HCT116 (cell line): Measurements from ENCODE around the gene TOX2. TPM values are rescaled to one million over a fixed set of nuclear protein-coding genes. Genes with fewer than 3 reads are reported as not detected.

Source experiments
- ATAC-seq: fragments of 200-7000 bp; cut with Tn5 transposase; 2 replicates; pipeline ENCODE4 v1.9.1; 2020; ENCODE audit warnings: mild to moderate bottlenecking, moderate library complexity
- BruUV-seq: library from RNA; stranded (reverse); fragments of 400-500 nt; replicated peaks from 2 replicates; lab custom pipeline; 2021; lab: Mats Ljungman, UMichigan
- CTCF ChIA-PET: fragments of 300-600 bp; sonication (Branson Sonifier 250); formaldehyde crosslinking; loops from one replicate; lab custom pipeline; 2021; ENCODE audit warnings: antibody characterized with exemption; lab: Charles Lee
- POLR2A ChIA-PET: fragments of 300-600, 350-600 bp; sonication (Branson Sonifier 250); formaldehyde crosslinking; loops from one replicate; lab custom pipeline; 2021; ENCODE audit warnings: antibody characterized with exemption; lab: Charles Lee
- RAD21 ChIA-PET, 2 experiments: fragments of 300-600 bp; sonication (Branson Sonifier 250); formaldehyde crosslinking; loops; one replicate each; lab custom pipeline; 2023; ENCODE audit warnings: low total read pairs in 2 of 2; ENCODE audit not compliant: uncharacterized antibody in 2 of 2, unreplicated experiment in 2 of 2, low non-redundant PET in 1 of 2; lab: Charles Lee
- DNase-seq: peaks from one replicate; pipeline ENCODE4 v3.0.0-alpha.2; 2010; ENCODE audit warnings: low read depth, low spot score
- H2AFZ ChIP-seq: fragments of 200-600 bp; shearing (Covaris generic), sonication (generic); 2 replicates; pipeline ENCODE4 v1.6.1; 2017; ENCODE audit warnings: low read depth, mixed run types, mixed read lengths, antibody characterized with exemption, low read length; ENCODE audit not compliant: poor library complexity, severe bottlenecking
- H3K27ac ChIP-seq: 2 replicates; pipeline ENCODE4 v1.5.1; 2012; ENCODE audit warnings: low read depth, low read length
- H3K27me3 ChIP-seq: fragments of 200-600 bp; sonication (generic); 2 replicates; pipeline ENCODE4 v1.6.1; 2016; ENCODE audit warnings: mixed run types, low read length, mixed read lengths; ENCODE audit not compliant: insufficient read depth
- H3K36me3 ChIP-seq, 2 experiments: fragments of 200-500 bp in 1 of 2; fragments of 200-600 bp in 1 of 2; sonication (Bioruptor generic) in 1 of 2; sonication (generic) in 1 of 2; 2 replicates each; pipeline versions ENCODE4 v1.5.1 to v1.6.1; 2014 to 2016; ENCODE audit warnings: low read length in 2 of 2, inconsistent platforms in 1 of 2, mixed read lengths in 1 of 2, mixed run types in 1 of 2; ENCODE audit not compliant: insufficient read depth in 2 of 2, control insufficient read depth in 1 of 2
- H3K4me1 ChIP-seq, 2 experiments: fragments of 200-600 bp in 1 of 2; sonication (generic) in 1 of 2; 2 replicates each; pipeline versions ENCODE4 v1.5.1 to v1.6.1; 2012 to 2017; ENCODE audit warnings: low read length in 2 of 2, inconsistent platforms in 1 of 2, mild to moderate bottlenecking in 1 of 2, mixed read lengths in 1 of 2, mixed run types in 1 of 2, moderate library complexity in 1 of 2; ENCODE audit not compliant: insufficient read depth in 2 of 2, control insufficient read depth in 1 of 2
- H3K4me2 ChIP-seq: fragments of 200-600 bp; sonication (generic); 2 replicates; pipeline ENCODE4 v1.6.1; 2017; ENCODE audit warnings: mixed run types, low read length, mixed read lengths
- H3K4me3 ChIP-seq, 2 experiments: fragments of 200-600 bp in 1 of 2; sonication (generic) in 1 of 2; replicated peaks in 1 of 2; 2 replicates each; pipeline ENCODE4 v1.5.1; 2011 to 2016; ENCODE audit warnings: low read length in 2 of 2, control low read depth in 1 of 2, low read depth in 1 of 2, mild to moderate bottlenecking in 1 of 2, mixed read lengths in 1 of 2, mixed run types in 1 of 2
- H3K79me2 ChIP-seq: fragments of 200-600 bp; sonication (generic); 2 replicates; pipeline ENCODE4 v1.6.1; 2017; ENCODE audit warnings: mild to moderate bottlenecking, mixed run types, low read length, moderate library complexity, mixed read lengths; ENCODE audit not compliant: insufficient read depth
- H3K9ac ChIP-seq: fragments of 200-600 bp; sonication (generic); 2 replicates; pipeline ENCODE4 v1.6.1; 2016; ENCODE audit warnings: low read length, mixed read lengths
- H3K9me2 ChIP-seq: fragments of 200-600 bp; sonication (generic), shearing (Covaris generic); 2 replicates; pipeline ENCODE4 v1.6.1; 2017; ENCODE audit warnings: mixed run types, mild to moderate bottlenecking, moderate library complexity; ENCODE audit not compliant: insufficient read depth
- H3K9me3 ChIP-seq, 2 experiments: fragments of 200-500 bp in 1 of 2; fragments of 200-600 bp in 1 of 2; sonication (Bioruptor generic) in 1 of 2; sonication (generic) in 1 of 2; 2 replicates each; pipeline ENCODE4 v1.6.1; 2014 to 2017; ENCODE audit warnings: low read length in 2 of 2, mixed read lengths in 2 of 2, inconsistent platforms in 1 of 2, low read depth in 1 of 2, mild to moderate bottlenecking in 1 of 2, mixed run types in 1 of 2, moderate library complexity in 1 of 2; ENCODE audit not compliant: control insufficient read depth in 1 of 2, insufficient read depth in 1 of 2
- H4K20me1 ChIP-seq: fragments of 200-600 bp; sonication (generic), shearing (Covaris generic); 2 replicates; pipeline ENCODE4 v1.6.1; 2017; ENCODE audit warnings: mixed run types, mild to moderate bottlenecking, moderate library complexity; ENCODE audit not compliant: insufficient read depth
- CBX3 ChIP-seq: IDR thresholded peaks from 2 replicates; pipeline ENCODE4 v1.6.1; 2012; ENCODE audit warnings: low read depth
- CTCF ChIP-seq, 3 experiments: fragments of 200-600 bp in 1 of 3; sonication (generic) in 1 of 3; IDR thresholded peaks in 2 of 3; conservative IDR thresholded peaks in 1 of 3; 2 replicates each; pipeline ENCODE4 v1.5.1; 2012 to 2017; ENCODE audit warnings: low read depth in 2 of 3, low read length in 2 of 3, antibody characterized with exemption in 1 of 3, borderline replicate concordance in 1 of 3, control low read depth in 1 of 3, mild to moderate bottlenecking in 1 of 3, mixed read lengths in 1 of 3, mixed run types in 1 of 3, moderate library complexity in 1 of 3; ENCODE audit not compliant: insufficient read depth in 1 of 3
- EGR1 ChIP-seq: IDR thresholded peaks from 2 replicates; pipeline ENCODE4 v1.6.1; 2012; ENCODE audit warnings: low read depth
- ELF1 ChIP-seq: IDR thresholded peaks from 2 replicates; pipeline ENCODE4 v1.6.1; 2012; ENCODE audit warnings: low read depth, borderline replicate concordance
- EZH2 ChIP-seq: fragments of 200-600 bp; sonication (generic); IDR thresholded peaks from 2 replicates; pipeline ENCODE4 v1.6.1; 2017; ENCODE audit warnings: antibody characterized with exemption, mixed run types
- EZH2phosphoT487 ChIP-seq: fragments of 200-600 bp; IDR thresholded peaks from 2 replicates; pipeline ENCODE4 v1.6.1; 2018; ENCODE audit warnings: antibody characterized with exemption, borderline replicate concordance
- POLR2A ChIP-seq: IDR thresholded peaks from 2 replicates; pipeline ENCODE4 v1.7.0; 2011; ENCODE audit warnings: borderline replicate concordance; ENCODE audit not compliant: insufficient read depth, insufficient read length; ENCODE audit errors: extremely low read depth
- RAD21 ChIP-seq: IDR thresholded peaks from 2 replicates; pipeline ENCODE4 v1.6.1; 2012; ENCODE audit warnings: low read depth, mild to moderate bottlenecking
- REST ChIP-seq: IDR thresholded peaks from 2 replicates; pipeline ENCODE4 v1.6.1; 2012; ENCODE audit warnings: low read depth
- SIN3A ChIP-seq: IDR thresholded peaks from 2 replicates; pipeline ENCODE4 v1.6.1; 2012; ENCODE audit warnings: low read depth
- SP1 ChIP-seq: IDR thresholded peaks from 2 replicates; pipeline ENCODE4 v1.6.1; 2012; ENCODE audit warnings: low read depth
- TCF7L2 ChIP-seq: IDR thresholded peaks from 2 replicates; pipeline ENCODE4 v1.7.0; 2011; ENCODE audit warnings: borderline replicate concordance, inconsistent platforms; ENCODE audit not compliant: insufficient read depth, insufficient read length; ENCODE audit errors: extremely low read depth
- intact Hi-C: fragments of 100-400 bp; cut with micrococcal nuclease; formaldehyde crosslinking; loops from 2 replicates; pipeline ENCODE4 v1.10.0; 2022
- total RNA-seq: library from RNA; stranded (reverse); gene quantifications from one replicate; pipeline ENCODE4 v1.2.1, GENCODE V29; 2021; ENCODE audit not compliant: unreplicated experiment
- TF ChIP-seq, protein P1 (sequence below): IDR thresholded peaks from 2 replicates; pipeline ENCODE4 v1.6.1; 2012
- TF ChIP-seq, protein P2 (sequence below): IDR thresholded peaks from 2 replicates; pipeline ENCODE4 v1.6.1; 2012

The TOX2 gene
- total RNA-seq, 1 experiment from 2014 or later: 39.6 TPM

DNA sequence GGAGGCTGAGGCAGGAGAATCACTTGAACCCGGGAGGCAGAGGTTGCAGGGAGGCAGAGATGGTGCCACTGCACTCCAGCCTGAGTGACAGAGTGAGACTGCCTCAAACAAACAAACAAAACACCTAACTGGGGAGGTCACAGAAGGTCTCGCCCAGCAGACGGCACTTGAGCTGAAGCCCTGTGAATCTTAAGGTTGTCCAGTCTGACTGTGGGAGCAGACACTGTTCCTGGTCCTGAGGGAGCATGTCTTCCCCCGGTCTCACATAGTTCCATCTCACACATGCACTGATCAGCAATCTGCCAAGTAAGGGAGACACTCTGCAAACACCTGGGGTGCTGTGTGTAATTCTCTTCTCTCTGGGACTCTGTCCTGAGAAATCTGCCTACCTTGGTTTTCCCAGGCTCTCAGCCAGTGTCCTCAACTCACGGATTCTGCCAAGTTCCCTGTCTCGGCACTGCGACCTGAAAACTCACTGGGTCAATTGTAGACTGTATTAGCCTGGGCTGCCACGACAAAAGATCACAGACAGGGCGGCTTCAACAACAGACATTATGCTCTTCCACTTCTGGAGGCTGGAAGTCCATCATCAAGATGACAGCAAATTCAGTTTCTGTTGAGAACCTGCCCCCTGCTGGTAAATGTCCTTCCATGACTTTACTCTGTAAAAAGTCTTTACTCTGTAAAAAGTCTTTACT, 178.0 kb downstream of the TOX2 start:
- POLR2A ChIA-PET: no interaction called here
- Histone ChIP-seq H2AFZ (peak overlapping the region; percentile 78), H3K4me2 (no peak overlapping the region), H3K27me3 (no peaks in the 10 kb centered on the region), H3K9me3 (no peaks in the 10 kb centered on the region), H3K9ac (no peak overlapping the region), H4K20me1 (no peaks in the 10 kb centered on the region), H3K9me2 (no peaks in the 10 kb centered on the region), H3K27ac (no peak overlapping the region), H3K4me3 (no peak overlapping the region), H3K4me1 (peaks cover 8 to 23% of the 10 kb centered on the region in 2 experiments; a peak in 3 of 4 replicates), H3K79me2 (no peaks in the 10 kb centered on the region), H3K36me3 (no peaks in the 10 kb centered on the region)
- intact Hi-C loops: no loop called here
- DNase-seq (no peak), ATAC-seq (peak; percentile 64)
- BruUV-seq: no TSS peak
- RAD21 ChIA-PET: interaction anchor here in 1 of 2 experiments (1.4 kb wide), 1 partner anchor 9 kb away, joined by 3 read pairs; no protein-coding TSS in a partner anchor
- peak; percentile 71 for TF ChIP-seq RAD21
- TF ChIP-seq EGR1: no peak
- TF ChIP-seq CTCF (IDR thresholded peaks at IDR 0.05 in 2 of 3, conservative IDR thresholded peaks at IDR 0.05 in 1 of 3; ENCODE audit: borderline replicate concordance in 1 of 3, insufficient read depth in 1 of 3, low read depth in 2 of 3, low read length in 2 of 3): peak; percentile 60 to 70 (median 66); a peak in 5 of 6 replicates
- CTCF ChIA-PET: interaction anchor here (1.4 to 2.9 kb wide), 5 partner anchors 248 to 644 kb away, joined by 3 to 9 read pairs (median 4); no protein-coding TSS in a partner anchor

DNA sequence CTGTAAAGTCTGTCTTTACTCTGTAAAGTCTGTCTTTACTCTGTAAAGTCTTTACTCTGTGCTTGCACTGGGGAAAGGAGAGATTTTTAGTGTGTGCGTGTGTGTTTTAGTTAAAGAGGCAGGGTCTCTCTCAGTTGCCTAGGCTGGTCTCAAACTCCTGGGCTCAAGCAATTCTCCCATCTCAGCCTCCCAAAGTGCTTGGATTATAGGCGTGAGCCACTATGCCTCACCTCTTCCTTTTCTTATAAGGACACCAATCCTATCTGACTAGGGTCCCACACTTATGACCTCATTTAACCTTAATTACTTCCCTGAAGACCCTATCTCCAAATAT, 178.6 kb downstream of the TOX2 start:
- ATAC-seq: peak; percentile 37
- BruUV-seq: no TSS peak
- CTCF ChIA-PET: interaction anchor here (1.6 to 1.7 kb wide), 2 partner anchors 248 to 555 kb away, joined by 3 to 9 read pairs; no protein-coding TSS in a partner anchor
- TF ChIP-seq REST (no peak), SIN3A (no peak), EZH2phosphoT487 (no peak), EZH2 (no peak), CBX3 (no peak), TCF7L2 (no peak), ELF1 (no peak), POLR2A (no peak), SP1 (no peak)
- TF ChIP-seq, protein P1, sequence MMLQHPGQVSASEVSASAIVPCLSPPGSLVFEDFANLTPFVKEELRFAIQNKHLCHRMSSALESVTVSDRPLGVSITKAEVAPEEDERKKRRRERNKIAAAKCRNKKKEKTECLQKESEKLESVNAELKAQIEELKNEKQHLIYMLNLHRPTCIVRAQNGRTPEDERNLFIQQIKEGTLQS: no peak
- TF ChIP-seq, protein P2, sequence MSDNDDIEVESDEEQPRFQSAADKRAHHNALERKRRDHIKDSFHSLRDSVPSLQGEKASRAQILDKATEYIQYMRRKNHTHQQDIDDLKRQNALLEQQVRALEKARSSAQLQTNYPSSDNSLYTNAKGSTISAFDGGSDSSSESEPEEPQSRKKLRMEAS: no peak

More for the DNA sequence above, 178.6 kb downstream of the TOX2 start:
- Histone ChIP-seq H3K36me3 (no peaks in the 10 kb centered on the region), H3K4me1 (peaks cover 8 to 28% of the 10 kb centered on the region in 2 experiments; a peak in 3 of 4 replicates), H3K9me2 (no peaks in the 10 kb centered on the region), H3K4me3 (no peak overlapping the region), H3K79me2 (no peaks in the 10 kb centered on the region), H3K27ac (no peak overlapping the region), H3K27me3 (no peaks in the 10 kb centered on the region), H2AFZ (peak overlapping the region; percentile 78), H3K9me3 (no peaks in the 10 kb centered on the region), H4K20me1 (no peaks in the 10 kb centered on the region), H3K4me2 (no peak overlapping the region), H3K9ac (no peak overlapping the region)
- intact Hi-C loops: no loop called here
- ChIA-PET POLR2A (no interaction called here), RAD21 (interaction anchor here in 1 of 2 experiments (1.4 kb wide), 1 partner anchor 10 kb away, joined by 3 read pairs; no protein-coding TSS in a partner anchor)
- DNase-seq: no peak
